ENCODE results near the gene GRWD1. TPM values are rescaled to one million over a fixed set of nuclear protein-coding genes. Genes with fewer than 3 reads are reported as not detected.

Gene GRWD1
- total and polyA plus RNA-seq, 2 of the 13 experiments (the other 11 are each of a cell fraction or from before 2014, with no cell fraction given): 10.8 to 46.6 TPM

DNA sequence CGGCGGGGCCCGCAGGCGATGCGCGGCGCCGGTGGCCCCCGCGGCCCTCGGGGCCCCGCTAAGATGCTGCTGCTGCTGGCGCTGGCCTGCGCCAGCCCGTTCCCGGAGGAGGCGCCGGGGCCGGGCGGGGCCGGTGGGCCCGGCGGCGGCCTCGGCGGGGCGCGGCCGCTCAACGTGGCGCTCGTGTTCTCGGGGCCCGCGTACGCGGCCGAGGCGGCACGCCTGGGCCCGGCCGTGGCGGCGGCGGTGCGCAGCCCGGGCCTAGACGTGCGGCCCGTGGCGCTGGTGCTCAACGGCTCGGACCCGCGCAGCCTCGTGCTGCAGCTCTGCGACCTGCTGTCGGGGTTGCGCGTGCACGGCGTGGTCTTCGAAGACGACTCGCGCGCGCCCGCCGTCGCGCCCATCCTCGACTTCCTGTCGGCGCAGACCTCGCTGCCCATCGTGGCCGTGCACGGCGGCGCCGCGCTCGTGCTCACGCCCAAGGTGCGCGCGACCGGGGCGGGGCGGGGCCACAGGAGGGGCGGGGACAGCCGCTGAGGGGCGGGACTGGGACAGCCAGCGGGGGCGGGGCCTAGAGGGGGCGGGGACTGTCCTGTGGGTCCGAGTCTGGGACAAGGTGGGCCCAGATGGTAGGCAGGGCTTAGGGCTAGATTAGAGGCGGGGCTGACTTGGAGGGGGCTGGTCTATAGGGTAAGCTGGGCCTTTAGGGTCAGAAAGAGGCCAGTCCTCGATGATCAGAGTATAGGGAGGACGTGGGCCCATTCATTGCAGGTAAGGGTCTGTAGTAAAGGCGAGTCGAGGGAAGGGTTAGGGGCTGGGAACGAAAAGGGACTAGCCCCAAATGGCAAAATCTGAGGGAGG is 47.2 kb upstream of the GRWD1 start (continued):
- TF ChIP-seq MLLT10 (CRISPR knock-in tag; IDR thresholded peaks at IDR 0.05): no peak
- no peak for TF ChIP-seq SMC3 (IDR thresholded peaks at IDR 0.05; ENCODE audit: low read length)
- TF ChIP-seq DNMT1 (CRISPR knock-in tag; IDR thresholded peaks at IDR 0.05): 0 out of 2 replicates have a peak, but pooled peaks have one; percentile 45
- TF ChIP-seq SRSF9 (IDR thresholded peaks at IDR 0.05; ENCODE audit: borderline replicate concordance, insufficient read depth, low read depth, low read length, poor library complexity, severe bottlenecking): no peak
- TF ChIP-seq ZNF234 (CRISPR knock-in tag; conservative IDR thresholded peaks at IDR 0.05): no peak
- TF ChIP-seq ZNF446 (CRISPR knock-in tag; IDR thresholded peaks at IDR 0.05): 0 out of 2 replicates have a peak, but pooled peaks have one; percentile 62
- no peak for TF ChIP-seq MXD4 (CRISPR knock-in tag; IDR thresholded peaks at IDR 0.05)
- no peak for TF ChIP-seq SALL2 (CRISPR knock-in tag; IDR thresholded peaks at IDR 0.05)
- TF ChIP-seq GABPA (IDR thresholded peaks at IDR 0.05; ENCODE audit: low read depth, low read length): peak; percentile 20; the same call in 1 of the 2 replicates
- TF ChIP-seq GABPA (CRISPR knock-in tag; IDR thresholded peaks at IDR 0.05; ENCODE audit: low read depth): no peak
- no peak for TF ChIP-seq ZNF281 (CRISPR knock-in tag; IDR thresholded peaks at IDR 0.05; ENCODE audit: borderline replicate concordance)
- TF ChIP-seq ZNF282 (IDR thresholded peaks at IDR 0.05; ENCODE audit: partially characterized antibody): no peak
- no peak for TF ChIP-seq SOX6 (IDR thresholded peaks at IDR 0.05)
- TF ChIP-seq SOX6 (CRISPR knock-in tag; IDR thresholded peaks at IDR 0.05): no peak
- TF ChIP-seq TFDP1 (CRISPR knock-in tag; IDR thresholded peaks at IDR 0.05; ENCODE audit: borderline replicate concordance): peak; percentile 73; the same call in 1 of the 2 replicates
- no peak for TF ChIP-seq DNMT3B (CRISPR knock-in tag; conservative IDR thresholded peaks at IDR 0.05)
- no peak for TF ChIP-seq ZNF564 (CRISPR knock-in tag; IDR thresholded peaks at IDR 0.05)
- TF ChIP-seq ZIK1 (CRISPR knock-in tag; IDR thresholded peaks at IDR 0.05; ENCODE audit: borderline replicate concordance, low read depth): no peak
- TF ChIP-seq RAD21 (CRISPR knock-in tag; IDR thresholded peaks at IDR 0.05): no peak
- TF ChIP-seq SKI (IDR thresholded peaks at IDR 0.05; ENCODE audit: partially characterized antibody): peak; percentile 39
- no peak for TF ChIP-seq MAFK (conservative IDR thresholded peaks at IDR 0.05 in 1 of 2, IDR thresholded peaks at IDR 0.05 in 1 of 2; ENCODE audit: low read length in 2 of 2)
- no peak for TF ChIP-seq HNRNPUL1 (IDR thresholded peaks at IDR 0.05; ENCODE audit: low read depth, low read length)
- TF ChIP-seq ZNF781 (CRISPR knock-in tag; IDR thresholded peaks at IDR 0.05; ENCODE audit: borderline replicate concordance, not compliant biosample characterization): no peak
- TF ChIP-seq IRF9 (CRISPR knock-in tag; IDR thresholded peaks at IDR 0.05; ENCODE audit: borderline replicate concordance): no peak

Data from HepG2 (cell line).